ENCODE measurements around the gene CNTNAP4.
A peak's percentile ranks its signal among the peaks of the same experiment; 100 is the strongest.

The CNTNAP4 gene

DNA sequence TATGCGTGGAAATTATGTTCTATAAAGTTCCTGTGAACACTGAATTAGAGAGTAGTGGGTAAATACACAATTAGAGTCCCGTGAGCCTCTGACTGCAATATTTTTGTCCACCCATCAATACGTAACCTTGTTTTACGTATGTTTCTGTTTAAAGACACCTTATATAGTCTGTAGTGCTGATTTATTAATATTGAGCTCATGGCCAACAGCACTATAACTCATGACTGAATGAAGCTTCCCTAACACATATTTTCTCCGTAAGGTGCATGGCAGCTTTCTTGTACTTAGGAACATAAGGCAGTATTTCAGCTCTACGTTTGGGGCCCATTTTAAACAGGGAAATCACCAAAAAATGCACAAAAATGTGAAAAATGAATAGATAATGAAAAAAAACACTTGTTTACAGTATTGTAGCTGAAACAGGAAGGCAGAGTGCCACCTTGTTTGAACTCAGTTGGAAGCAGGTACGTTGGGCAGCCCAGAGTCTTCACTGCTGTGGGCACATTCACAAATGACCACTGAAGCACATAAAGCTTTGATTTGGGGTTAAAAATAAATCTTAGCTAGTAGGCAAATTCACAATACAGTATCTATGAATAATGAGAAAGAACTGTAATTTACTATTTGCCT is 108.5 kb downstream of the CNTNAP4 start:
- TF ChIP-seq, protein P1, sequence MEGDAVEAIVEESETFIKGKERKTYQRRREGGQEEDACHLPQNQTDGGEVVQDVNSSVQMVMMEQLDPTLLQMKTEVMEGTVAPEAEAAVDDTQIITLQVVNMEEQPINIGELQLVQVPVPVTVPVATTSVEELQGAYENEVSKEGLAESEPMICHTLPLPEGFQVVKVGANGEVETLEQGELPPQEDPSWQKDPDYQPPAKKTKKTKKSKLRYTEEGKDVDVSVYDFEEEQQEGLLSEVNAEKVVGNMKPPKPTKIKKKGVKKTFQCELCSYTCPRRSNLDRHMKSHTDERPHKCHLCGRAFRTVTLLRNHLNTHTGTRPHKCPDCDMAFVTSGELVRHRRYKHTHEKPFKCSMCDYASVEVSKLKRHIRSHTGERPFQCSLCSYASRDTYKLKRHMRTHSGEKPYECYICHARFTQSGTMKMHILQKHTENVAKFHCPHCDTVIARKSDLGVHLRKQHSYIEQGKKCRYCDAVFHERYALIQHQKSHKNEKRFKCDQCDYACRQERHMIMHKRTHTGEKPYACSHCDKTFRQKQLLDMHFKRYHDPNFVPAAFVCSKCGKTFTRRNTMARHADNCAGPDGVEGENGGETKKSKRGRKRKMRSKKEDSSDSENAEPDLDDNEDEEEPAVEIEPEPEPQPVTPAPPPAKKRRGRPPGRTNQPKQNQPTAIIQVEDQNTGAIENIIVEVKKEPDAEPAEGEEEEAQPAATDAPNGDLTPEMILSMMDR (IDR thresholded peaks at IDR 0.05; ENCODE audit: insufficient read depth, low read depth, low read length, missing control alignments), result no peak
- DNase-seq (ENCODE audit: low read depth), result no peak
- H3K4me3 ChIP-seq (ENCODE audit: low read length), result no peak overlapping the region

DNA sequence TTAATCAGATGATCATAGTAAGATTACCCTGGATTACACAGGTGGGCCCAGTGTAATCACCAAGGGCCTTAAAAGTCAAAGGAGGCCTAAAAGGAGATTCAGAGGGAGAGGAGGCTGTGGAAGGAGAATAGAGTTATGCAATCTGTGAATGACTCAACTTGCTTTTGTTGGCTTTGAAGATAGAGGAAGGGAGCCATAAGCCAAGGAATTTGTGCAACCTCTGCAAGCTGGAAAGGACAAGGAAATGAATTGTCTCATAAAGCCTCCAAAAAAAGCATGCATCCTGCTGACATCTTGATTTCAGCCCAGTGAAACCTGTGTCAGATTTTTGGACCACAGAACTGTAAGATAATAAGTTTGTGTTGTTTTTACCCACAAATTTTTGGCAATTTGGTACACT is 109.6 kb downstream of the CNTNAP4 start:
- H3K4me3 ChIP-seq (ENCODE audit: low read length), result no peak overlapping the region
- TF ChIP-seq, protein P1 (IDR thresholded peaks at IDR 0.05; ENCODE audit: insufficient read depth, low read depth, low read length, missing control alignments), result no peak
- peak; percentile 64 for DNase-seq (ENCODE audit: low read depth)

GRCh38 chr16:76387994-76388393 is 110.8 kb downstream of the CNTNAP4 start:
- DNase-seq (ENCODE audit: low read depth), result no peak
- TF ChIP-seq, protein P1 (IDR thresholded peaks at IDR 0.05; ENCODE audit: insufficient read depth, low read depth, low read length, missing control alignments), result no peak

GRCh38 chr16:76389126-76389525 is 111.9 kb downstream of the CNTNAP4 start:
- TF ChIP-seq, protein P1 (IDR thresholded peaks at IDR 0.05; ENCODE audit: insufficient read depth, low read depth, low read length, missing control alignments), result no peak
- DNase-seq (ENCODE audit: low read depth), result peak; percentile 63
- no peak overlapping the region for H3K4me3 ChIP-seq (ENCODE audit: low read length)

More at GRCh38 chr16:76387994-76388393, 110.8 kb downstream of the CNTNAP4 start:
- H3K4me3 ChIP-seq (ENCODE audit: low read length), result no peak overlapping the region

GRCh38 chr16:76390476-76390875 is 113.3 kb downstream of the CNTNAP4 start:
- TF ChIP-seq, protein P1 (IDR thresholded peaks at IDR 0.05; ENCODE audit: insufficient read depth, low read depth, low read length, missing control alignments), result no peak

DNA sequence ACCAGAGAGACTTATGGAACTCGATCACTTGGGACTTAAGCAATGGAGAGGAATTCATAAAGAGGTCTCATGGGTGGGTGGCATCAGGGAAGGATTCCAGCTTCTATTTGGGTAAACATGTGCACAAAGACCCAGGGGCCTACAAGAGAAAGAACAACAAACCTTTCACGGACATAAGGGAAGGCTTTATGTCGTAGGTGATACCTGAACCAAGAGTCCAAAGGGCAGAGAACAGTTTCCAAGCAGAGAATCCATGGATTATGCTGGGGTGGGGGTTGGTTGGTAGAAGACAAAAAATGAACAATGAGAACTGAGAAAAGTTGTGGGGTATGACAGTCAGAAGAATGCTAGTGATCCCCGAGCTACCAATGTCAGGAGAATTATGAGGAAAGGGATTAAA is 119.8 kb downstream of the CNTNAP4 start:
- DNase-seq (ENCODE audit: low read depth), result no peak
- no peak overlapping the region for H3K4me3 ChIP-seq (ENCODE audit: low read length)
- TF ChIP-seq, protein P1 (IDR thresholded peaks at IDR 0.05; ENCODE audit: insufficient read depth, low read depth, low read length, missing control alignments), result no peak

More at GRCh38 chr16:76390476-76390875, 113.3 kb downstream of the CNTNAP4 start:
- peak; percentile 60 for DNase-seq (ENCODE audit: low read depth)
- no peak overlapping the region for H3K4me3 ChIP-seq (ENCODE audit: low read length)

DNA sequence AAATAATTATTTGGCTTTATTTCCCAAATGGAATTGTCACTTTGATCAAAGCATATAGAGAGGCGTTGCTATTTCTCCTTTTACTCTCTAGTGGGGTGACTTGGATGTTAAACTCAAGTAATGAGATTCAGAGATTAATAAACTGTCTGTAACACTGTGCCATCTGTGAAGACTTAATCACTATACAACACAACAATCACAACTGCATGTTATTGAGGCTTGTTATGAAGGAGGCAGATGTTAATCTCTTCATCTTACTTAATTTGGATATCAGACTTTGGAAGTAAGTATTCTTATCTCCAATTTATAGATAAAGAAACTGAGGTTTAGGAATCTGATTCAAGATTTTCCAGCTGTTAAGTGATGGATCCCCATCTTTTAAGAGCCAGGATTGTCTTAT is 132.5 kb downstream of the CNTNAP4 start:
- no peak overlapping the region for H3K4me3 ChIP-seq (ENCODE audit: low read length)
- TF ChIP-seq, protein P1 (IDR thresholded peaks at IDR 0.05; ENCODE audit: insufficient read depth, low read depth, low read length, missing control alignments), result no peak
- no peak for DNase-seq (ENCODE audit: low read depth)

All from epithelial cell of esophagus (primary cell).